ENCODE data around the gene PLXNA2.

Gene PLXNA2

GRCh38 chr1:208059409-208060001 lies 184.7 kb downstream of the PLXNA2 start:
- DNase-seq, result no peak

- no peak for DNase-seq
Measured at GRCh38 chr1:208058756-208059155, 185.4 kb downstream of the PLXNA2 start.

GRCh38 chr1:208058267-208058666 lies 185.9 kb downstream of the PLXNA2 start:
- no peak for DNase-seq

GRCh38 chr1:208057056-208057455 lies 187.1 kb downstream of the PLXNA2 start:
- no peak for DNase-seq

- DNase-seq, result no peak
Measured at GRCh38 chr1:208055535-208055934, 188.6 kb downstream of the PLXNA2 start.

- no peak for DNase-seq
Measured at GRCh38 chr1:208054911-208055379, 189.2 kb downstream of the PLXNA2 start.

GRCh38 chr1:208054485-208054884 lies 189.7 kb downstream of the PLXNA2 start:
- DNase-seq, result no peak

- no peak for DNase-seq
Measured at GRCh38 chr1:208053661-208054060, 190.5 kb downstream of the PLXNA2 start.

GRCh38 chr1:208052926-208053407 lies 191.2 kb downstream of the PLXNA2 start:
- DNase-seq, result no peak

GRCh38 chr1:208052135-208052534 lies 192.0 kb downstream of the PLXNA2 start:
- no peak for DNase-seq

GRCh38 chr1:208051651-208052050 lies 192.5 kb downstream of the PLXNA2 start:
- DNase-seq, result no peak

GRCh38 chr1:208048904-208049303 lies 195.3 kb downstream of the PLXNA2 start:
- no peak for DNase-seq

GRCh38 chr1:208047975-208048374 lies 196.2 kb downstream of the PLXNA2 start:
- DNase-seq, result no peak

- DNase-seq, result no peak
Measured at GRCh38 chr1:208047476-208047934, 196.7 kb downstream of the PLXNA2 start.

- no peak for DNase-seq
Measured at GRCh38 chr1:208045463-208046260, 198.5 kb downstream of the PLXNA2 start.

GRCh38 chr1:208044589-208045462 lies 199.4 kb downstream of the PLXNA2 start:
- no peak for DNase-seq

- no peak for DNase-seq
Measured at GRCh38 chr1:208043691-208044181, 200.4 kb downstream of the PLXNA2 start.

- no peak for DNase-seq
Measured at GRCh38 chr1:208042868-208043267, 201.3 kb downstream of the PLXNA2 start.

GRCh38 chr1:208042041-208042615 lies 202.1 kb downstream of the PLXNA2 start:
- no peak for DNase-seq

GRCh38 chr1:208041505-208041904 lies 202.7 kb downstream of the PLXNA2 start:
- no peak for DNase-seq

GRCh38 chr1:208040821-208041297 lies 203.3 kb downstream of the PLXNA2 start:
- no peak for DNase-seq
